Measurements from ENCODE around the gene PDE2A.

PDE2A gene

DNA sequence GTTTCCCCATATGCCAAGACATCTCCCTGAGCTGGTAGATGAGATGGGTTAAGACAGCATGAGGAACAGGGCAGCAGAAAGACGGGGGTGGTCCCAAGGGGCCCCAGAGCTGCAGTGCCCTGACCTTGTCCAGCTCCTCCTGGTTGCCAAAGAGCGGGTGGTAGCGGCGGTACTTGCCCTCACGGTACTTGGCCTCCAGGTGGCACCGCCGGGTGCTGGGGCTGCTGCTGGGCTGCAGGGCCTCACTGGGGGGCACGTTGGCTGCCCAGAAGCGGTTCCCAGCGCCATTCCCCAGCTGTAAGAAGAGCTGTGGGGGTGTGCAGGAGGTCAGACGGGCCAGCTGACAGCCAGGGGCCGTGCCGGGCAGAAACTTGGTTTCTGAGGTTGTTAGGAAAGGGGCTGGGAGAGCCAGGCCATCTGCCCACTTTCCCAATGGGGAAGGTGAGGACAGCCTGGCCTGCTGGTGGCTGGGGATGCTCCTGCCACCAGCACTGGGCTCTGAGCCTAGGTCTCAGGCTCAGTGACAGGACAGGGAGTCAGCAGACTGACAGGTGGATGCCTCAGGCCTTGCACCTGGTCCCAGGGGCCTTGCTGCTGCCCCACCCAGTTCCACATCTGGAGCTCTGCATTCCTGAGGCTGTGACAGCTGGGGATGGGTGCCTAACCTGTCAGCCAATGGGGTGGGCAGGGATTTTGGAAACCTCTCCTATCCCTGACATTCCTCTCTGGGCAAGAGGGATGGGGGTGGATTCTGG lies 30.0 kb upstream of the PDE2A start:
- DNase-seq = no peak

DNA sequence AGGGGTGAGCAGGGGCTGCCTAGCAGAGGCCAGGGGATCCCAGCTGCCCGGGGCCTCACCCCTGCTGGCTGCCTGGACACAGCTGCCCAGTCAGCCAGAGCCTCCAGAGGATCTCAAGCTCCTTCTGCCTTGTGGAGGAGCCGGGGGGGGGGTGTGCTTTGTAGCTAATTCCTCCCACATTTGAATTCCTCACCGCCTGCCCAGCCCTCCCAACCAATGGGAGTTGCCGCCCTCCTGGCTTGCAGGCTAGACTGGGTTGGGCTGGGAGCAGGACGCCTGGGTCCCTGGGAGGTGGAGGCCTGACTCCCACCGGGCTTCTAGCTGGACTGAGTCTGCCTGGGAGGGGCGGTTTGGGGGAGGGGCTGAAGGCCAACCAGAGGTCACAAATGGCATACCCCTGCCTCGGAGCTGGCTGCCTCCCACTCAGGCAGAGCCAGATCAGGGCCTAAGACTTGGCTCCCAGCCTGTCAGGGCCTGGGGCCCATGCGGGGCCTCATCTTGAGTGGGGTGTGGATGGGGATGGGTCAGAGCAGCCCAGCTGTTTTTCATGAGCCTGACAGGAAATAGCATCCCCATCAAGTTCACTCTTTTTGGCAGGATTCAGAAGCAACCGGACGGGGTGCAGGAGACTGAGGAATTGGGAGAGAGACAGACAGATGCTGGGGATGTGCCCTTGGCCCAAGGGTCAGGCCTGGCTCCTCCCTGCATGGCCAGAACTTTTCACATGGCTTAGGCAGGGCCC lies 29.2 kb upstream of the PDE2A start:
- DNase-seq = no peak

DNA sequence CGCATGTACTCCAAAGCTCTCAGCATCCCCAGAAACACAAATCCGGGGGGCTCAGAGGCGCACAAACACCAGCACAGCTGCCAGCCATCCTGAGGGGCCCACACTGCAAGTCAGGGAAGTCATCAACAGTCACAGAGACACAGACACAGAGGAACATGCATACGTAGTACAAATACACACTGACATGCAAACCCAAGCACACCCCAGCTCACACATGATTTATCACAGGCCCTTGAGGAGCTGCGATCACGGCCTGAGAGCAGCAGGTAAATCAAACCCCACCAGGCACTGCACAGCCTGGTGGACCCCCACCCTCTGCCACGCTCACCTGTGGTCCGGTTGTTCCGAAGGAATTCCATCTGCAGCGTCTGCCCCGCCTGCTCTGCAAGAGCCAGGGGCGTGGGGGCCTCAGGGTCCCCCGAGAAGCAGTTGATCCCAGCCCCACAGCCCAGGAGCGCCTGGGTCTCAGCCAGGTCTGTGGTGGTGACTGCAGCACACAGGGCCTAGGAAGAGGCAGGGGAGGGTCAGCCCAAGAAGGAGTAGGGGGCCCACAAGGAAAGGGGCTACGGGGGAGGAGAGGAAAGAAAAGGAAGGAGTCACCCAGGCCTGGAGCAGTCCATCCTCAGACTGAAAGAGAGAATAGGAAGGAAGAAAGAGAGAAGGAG lies 28.5 kb upstream of the PDE2A start:
- DNase-seq = no peak

DNA sequence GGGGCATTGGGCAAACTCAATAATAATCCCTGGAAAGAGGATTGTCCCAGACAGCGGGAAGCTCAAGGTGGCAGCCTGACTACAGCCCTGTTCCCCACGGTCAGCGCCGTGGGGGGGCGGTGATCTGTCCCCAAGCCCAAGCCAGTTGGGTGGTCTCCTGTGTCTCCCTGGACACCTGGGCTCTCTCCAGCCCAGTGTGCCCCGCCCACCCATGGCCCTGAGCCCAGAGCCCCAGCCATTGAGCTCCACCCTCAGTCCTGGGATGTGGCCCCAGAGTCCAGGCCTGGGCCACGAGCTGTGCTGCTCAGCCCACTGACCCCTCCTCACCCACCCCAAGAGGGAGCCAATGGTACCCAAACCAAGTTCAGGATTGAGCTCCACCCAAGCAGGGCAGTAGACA lies 27.9 kb upstream of the PDE2A start:
- DNase-seq = no peak

DNA sequence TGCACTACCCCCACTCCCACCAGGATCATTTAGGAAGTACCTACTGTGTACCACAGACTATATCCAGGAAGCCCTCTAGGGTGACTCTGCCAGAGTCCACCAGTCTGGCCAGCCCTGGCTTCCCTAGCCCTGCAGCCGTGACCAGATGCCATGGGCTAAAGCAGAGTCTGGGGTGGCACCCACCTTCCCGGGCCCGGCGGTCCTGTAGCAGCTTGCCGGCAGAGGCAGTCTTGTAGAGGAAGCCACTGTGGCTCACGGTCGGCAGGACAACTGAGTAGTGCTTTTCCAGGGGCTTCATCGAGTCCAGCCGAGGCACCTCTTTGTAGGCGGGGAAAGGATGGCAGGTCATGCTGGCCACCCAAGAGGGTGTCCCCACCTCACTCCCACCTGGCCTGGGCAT lies 27.2 kb upstream of the PDE2A start:
- no peak for DNase-seq

DNA sequence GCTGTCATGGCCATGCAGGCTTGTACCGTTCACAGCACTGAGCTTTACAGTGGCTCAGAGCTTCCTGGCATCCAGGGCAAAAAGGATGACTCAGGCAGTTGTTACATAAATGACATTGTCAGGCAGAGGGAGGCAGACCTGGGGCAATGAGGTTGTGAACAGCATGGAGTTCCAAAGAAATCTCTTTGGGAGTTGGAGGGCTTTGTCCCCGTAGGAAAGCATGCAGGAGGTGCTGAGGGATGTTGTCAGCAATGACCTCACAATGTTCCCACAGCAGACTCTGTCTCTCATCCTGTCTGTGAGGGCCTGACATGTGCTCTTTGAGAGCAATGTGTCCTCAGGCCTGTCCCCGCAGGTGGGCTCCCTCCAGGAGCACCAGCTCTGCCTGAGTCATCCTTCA lies 25.9 kb upstream of the PDE2A start:
- no peak for DNase-seq

DNA sequence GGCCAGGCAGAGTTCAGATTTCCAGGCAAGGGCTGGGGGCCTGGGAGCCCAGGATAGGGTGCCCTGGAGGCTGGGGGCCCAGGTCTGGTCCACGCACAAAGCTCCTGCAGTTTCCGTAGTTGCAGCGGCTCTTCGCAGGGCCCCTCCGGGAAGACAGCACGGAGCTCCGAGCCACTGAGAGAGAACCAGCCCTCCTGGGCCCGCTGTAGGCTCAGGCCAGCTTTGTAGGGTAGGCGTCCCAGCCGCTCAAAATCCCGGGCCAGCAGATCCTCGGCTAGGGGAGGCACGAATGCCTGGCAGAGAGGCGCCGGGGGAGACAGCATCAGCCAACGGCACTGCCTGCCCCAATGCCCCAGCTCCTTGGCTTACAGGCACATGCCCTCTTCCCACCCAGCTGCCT lies 23.6 kb upstream of the PDE2A start:
- no peak for DNase-seq

DNA sequence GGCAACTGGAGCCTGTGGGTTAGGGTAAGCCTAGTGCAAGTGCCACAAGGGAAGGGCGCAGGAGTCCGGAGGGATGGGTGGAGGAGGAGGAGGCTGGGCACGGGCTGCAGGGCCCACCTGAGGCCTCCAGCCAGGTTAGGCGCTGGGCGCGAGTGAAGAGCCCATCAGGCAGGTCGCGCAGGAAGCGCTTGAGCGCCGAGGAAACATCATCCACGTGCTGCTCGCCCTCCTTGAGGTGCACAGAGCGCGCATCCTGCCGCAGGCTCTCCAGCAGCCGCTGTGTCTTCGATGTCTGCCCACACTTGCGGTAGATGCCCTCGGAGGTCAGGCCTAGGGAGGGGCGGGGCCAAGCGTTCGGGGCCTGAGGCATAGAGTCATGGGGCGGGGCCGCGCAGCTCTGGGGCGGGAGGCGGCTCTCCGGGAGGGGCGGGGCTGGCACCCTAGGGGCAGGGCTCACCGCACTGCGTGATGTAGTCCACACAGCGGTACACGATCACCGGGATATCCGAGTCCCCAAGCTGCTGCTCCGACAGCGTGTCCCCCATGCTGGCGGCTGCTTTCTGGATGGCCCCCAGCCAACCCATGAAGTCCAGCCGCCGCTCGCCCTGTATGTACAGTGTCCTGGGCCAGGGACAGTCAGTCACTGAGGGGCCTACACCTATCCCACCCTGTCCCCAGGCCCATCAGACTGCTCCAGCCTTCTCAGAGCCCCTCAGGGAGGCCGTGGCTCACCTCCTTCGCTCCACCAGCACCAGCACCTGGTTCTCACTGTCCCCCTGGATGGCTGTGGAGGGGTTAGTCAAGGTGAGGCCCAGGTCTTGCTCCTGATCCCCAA lies 22.9 kb upstream of the PDE2A start:
- DNase-seq = no peak

DNA sequence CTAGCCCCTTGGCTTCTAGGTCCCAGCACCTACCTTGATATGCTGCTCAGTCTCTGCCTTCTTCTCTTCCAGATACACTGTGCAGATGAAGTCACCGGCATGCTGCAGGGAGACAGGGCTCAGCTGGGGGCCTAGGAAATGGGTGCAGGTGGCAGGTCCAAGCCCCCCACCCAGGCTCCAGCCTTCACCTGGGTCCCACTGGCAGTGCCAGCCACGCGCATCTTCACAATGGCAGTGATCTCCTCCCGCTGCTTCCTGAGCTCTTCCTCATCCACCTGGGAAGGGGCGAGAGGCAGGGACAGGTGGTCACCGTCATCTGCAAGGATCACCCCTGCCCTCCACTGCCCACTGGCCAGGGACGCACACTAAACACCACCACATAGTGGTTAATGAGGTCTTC lies 21.1 kb upstream of the PDE2A start:
- DNase-seq = no peak

DNA sequence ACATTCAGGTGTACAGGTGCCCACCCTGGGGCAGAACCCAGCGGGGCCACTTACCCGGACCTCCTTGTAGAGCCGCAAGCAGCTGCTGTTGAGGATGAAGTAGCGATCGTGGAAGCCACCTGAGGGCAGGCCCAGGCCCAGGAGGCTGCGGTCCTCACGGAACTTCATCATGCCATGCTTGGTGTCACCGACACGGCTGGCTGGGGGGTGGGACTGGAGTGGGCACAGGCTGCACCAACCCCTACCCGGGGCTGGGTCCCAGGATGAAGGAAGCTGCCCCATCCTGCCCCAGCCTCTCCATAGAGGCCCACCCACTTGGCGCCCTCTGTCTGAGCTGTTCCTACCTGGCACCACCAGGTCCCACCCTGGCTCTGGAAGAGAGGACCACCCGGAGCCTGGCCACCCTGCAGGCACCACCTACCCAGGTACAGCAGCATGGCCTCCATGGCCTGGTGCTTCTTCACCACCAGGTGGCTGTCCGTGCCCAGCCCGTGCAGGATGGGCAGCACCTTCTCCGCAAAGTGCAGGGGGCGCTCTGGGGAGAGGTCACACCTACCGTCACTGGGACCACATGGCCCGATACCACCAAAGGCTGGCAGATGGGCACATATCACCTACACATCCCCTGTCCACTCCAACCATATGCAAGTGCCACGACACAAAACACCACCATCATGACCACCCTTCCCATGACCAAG lies 19.2 kb upstream of the PDE2A start:
- DNase-seq = no peak

DNA sequence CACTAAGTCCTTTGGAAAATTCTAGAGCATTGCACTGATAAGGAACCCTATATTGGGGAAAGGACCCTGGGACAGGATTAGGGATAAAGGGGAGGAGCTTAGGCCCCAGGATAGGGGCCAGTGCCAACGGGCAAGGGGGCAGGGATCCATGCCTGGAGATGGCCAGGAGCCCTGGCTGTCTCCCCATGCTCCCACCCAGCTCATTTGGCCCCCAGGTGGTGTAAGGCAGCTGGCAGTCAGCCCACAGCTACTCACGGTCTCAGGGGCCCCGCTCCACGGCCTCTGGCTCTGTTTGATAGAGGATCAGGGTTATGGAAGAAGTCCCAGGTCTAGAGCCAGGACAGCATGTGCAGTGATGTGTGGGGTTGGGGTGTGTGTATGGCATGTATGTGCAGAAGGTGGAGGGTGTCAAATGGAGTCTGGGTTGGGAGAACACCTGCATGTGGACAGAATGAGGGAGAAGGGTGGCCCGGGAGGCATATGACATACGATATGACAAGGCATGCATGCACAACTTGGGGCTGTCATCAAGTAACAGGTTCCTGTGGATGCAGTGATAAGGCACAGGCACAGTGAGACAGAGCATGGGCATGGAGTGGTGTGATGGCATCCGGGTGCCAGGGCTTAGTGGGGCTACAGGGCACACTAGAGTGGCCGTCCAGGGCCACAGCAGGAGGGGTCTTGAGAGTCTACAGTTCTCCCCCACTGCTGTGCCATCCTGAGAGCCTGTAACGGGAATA lies 18.4 kb upstream of the PDE2A start:
- DNase-seq = no peak

DNA sequence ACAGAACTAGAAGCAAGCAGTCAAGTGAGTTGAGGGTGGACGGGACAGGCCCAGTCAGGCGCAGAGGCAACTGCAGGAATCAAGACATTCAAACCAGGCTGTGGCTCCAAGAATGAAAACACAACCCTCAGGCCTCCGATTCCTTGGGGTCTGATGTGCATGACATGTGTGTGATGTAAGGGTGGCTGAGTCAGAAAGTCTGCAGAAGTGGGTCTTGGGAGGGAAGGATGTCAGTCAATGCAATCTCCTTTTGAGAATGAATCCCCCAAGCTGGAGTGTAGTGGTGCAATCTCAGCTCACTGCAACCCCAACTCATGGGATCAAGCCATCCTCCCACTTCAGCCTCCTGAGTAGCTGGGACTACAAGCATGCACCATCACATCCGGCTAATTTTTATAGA lies 15.9 kb upstream of the PDE2A start:
- no peak for DNase-seq

DNA sequence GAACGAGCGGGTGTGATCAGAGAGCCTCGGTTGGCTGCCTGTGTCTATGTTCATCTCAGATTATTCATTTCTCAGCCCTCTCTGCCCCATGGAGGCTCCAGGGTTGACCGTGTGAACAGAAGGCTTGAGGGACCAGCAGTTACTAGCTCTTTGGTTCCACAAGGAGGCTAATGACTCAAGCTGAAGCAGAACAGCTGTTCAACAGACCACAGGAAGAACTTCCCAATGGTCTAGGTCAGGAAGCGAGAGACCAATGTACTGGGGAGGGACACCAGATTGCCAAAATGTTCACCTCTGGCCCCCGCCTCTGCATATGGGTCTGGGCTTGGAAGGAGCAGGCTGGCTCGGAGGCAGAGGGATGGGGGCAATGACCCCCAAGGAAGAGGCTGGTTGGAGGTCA lies 14.7 kb upstream of the PDE2A start:
- no peak for DNase-seq

DNA sequence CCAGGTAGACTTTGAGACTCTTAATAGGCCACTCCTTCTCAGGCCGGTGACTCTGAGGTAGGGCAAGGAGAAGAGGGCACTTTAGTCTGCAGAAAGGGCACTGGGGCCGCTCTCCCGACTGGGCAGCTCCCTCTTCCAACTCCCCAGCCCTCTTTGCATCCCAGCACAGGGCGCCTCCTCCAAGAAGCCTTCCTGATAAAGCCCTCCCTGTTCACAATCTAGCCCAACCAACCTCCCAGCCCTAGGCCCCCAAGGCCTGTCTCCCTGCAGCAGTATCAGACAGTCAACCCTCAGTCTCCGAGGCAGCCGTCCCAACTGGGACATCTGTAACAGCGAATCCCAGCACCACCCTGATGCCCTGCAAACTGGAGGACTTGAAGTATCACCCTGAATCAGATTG lies 14.3 kb upstream of the PDE2A start:
- DNase-seq = no peak

DNA sequence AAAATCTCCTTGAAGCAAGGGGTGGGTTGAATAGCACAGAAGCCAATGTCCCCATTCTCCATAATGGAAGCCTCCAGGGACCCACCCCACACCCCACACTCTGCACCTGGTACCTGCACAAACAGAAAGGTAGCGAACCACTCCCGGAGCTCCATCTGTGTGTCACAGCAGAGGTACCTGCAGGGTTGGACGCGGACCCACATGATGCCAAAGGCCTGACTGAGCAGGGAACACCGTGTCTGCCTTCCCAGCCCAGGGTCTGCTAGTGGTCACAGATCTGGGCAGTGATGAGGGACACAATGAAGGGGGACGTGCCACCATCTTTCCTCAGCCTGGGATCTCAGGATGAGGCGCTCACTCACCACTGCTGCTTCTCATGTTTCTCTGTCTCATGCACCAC lies 13.1 kb upstream of the PDE2A start:
- DNase-seq = no peak

DNA sequence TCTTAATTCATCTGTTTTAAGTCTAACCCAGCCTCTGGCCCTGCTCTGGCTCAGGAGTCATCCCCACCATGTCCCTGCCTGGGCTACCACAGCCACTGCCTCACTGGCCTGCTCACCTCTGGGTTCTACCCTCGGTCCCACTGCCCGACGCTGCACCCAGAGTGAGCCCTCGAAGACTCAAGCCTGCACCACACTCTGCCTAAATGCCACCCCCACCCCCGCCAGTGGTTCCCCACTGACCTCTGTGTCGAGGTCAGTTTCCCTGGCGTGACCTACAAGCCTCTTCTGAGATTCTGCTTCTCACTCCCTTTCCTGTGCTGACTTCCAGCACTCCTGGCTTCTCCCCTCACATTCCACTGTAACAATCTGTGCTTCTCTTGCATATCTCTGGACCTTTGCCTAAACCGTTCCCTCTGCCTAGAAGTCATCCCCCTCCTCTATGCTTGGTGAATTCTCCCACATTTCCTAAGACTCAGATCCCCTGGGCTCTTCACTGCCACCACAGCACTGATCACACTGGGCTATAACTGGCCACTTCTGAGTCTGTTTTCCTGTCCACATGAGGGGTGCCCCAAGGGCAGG lies 12.5 kb upstream of the PDE2A start:
- no peak for DNase-seq

DNA sequence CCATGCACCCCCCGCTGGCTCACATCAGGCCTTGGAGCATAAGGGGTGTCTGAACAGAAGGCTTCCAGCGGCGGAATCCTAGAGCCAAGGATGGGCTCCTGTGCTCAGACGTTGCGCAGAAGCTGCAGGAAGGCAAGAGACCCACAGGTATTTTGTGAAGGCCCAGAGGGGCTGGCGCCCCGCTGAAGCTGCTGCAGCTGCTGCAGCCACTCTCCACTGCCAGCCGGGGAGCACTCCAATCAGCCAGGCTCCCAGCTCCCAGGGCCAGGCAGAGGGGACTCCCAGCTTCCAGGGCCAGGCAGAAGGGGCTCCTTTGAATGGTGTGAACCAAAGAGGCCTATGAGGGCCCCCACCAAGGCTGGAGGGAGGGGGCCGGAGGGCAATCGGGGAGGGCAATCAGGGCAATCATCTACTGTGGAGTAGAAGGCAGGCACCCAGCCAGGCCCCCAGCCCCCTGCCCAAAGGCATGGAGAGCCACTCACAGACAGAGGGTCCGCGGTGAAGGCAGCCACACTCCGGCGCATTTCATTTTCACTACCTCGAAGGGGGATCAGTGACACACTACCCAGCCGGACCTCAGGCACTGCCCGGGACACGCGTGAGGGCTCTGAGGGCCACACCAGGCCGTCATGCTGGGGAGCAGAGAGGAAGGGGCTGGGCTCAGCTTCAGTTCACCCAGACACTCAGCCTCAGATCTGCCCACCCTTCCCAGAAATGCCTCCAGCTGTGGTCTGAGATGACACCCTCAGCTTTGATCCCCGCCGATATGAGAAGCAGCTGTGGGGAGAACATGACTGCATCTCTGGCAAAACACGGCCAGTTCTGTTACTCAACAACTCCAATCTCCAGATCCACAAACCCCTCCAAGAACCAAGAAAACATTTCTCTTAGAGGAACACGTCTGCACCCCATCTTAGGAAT lies 11.6 kb upstream of the PDE2A start:
- DNase-seq = no peak

DNA sequence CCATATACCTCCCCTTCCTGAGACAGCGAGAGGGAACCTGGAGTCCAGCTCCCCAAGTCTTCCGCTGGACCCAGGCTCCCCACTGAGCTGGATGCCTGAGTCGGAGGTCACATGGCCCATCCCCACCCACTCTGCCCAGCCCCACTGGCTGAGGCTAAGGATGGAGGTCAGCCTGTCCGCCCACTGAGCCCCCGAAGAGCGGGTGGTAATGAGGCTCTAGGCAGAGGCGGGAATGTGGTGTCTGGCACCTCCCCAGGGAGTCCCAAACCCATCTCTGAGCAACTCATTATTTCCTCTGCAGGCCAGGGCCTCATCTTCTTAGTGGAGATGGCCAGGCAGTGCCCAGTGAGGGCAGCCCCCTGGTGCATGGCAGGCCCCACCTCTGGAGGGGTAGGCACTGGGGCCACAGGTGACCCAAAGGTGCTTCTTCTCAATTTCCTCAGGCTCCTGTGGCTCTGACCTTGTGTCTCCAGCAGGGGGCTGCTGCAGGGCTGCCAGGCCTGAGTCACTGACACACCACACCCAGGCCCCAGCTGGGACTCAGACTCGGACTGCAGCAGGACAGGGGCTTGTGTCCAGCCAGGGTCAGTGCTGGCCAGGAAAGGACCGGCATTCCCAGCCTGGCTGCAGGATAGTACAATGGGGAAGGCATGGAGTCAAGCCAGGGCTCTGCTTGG lies 10.2 kb upstream of the PDE2A start:
- DNase-seq = peak; percentile 33

DNA sequence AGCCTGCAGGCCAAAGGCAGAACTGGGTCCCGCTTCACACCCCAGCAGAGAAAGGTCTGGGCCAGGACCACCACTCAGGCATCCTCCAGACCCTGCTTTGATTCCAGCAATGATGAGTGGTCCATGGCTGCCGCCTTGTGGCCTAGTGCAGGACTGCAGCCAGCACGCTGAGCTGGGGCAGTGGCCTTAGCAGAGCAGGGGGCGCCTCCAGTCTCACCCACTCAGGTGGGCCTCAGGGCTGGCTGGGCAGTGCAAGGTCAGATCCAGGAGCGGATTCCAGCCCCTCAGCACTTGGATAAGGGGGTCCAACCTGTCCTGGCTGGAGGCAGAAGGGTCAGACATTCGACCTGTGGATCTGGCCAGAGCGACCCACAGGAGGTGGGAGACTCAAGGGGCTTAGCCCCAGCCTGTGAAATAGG lies 9.6 kb upstream of the PDE2A start:
- DNase-seq = peak; percentile 63

DNA sequence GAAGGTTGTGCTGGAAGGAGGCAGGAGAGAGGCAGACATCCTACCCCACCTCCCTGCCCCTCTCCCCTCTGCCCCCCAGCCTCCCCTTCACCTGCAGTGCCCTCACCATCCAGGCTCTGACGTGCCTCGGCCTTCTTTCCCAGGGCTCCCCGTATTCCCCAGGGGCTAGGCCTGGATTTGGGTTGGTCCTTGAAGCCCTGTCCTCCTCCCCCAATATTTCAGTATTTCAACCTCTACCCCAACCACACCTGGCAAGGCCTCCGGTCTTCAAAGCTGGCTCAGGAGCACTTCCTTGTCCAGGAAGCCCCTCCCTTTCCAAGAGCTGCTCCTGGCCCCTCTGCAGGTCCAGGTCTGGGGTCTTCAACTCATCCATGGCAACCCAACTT lies 8.6 kb upstream of the PDE2A start:
- no peak for DNase-seq
